NCI-H460 (cell line): ENCODE data around the gene ZDHHC11. TPM values are rescaled to one million over a fixed set of nuclear protein-coding genes. Genes with fewer than 3 reads are reported as not detected.
"Not testable (repeated sequence)": the region's sequence is repeated elsewhere in the genome, so short reads cannot be mapped to it uniquely, and the experiment has no call there.

Source experiments
- DNase-seq: peaks from one replicate; pipeline ENCODE4 v3.0.0-alpha.2; 2016; ENCODE audit warnings: low read depth; ENCODE audit errors: extremely low read depth
- total RNA-seq: library from RNA; depleted of rRNA; stranded (reverse); fragments of >200 nt; shearing (Covaris generic); gene quantifications from 2 replicates; pipeline ENCODE4 v1.2.3, GENCODE V29; 2014

ZDHHC11 gene
- total RNA-seq, 1 experiment from 2014 or later, result 6.9 TPM

DNA sequence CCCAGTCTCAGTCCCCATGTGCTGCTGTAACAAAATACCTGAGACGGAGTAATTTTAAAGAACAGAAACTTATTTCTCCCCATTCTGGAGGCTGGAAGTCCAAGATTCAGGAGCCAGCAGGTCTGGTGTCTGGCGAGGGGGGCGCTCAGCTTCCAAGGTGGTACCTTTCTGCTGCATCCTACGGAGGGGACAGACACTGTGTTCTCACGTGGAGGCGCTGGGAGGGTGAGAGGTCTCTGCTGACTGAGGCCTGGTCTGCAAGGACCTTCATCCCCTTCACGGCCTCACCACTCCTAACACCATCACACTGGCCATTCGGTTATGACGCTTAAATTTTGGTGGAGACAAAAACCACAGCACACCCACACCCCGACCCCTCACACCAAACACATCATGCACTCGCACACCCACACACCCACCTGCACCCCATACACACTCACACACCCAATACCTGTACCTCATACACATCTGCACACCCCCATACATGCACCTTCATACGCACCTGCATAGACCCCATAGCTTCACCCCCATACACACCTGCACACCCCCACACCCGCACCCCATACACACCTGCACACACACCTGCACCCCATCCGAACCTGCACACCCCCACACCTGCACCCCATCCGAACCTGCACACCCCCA is 9.8 kb upstream of the ZDHHC11 start:
- no peak for DNase-seq

DNA sequence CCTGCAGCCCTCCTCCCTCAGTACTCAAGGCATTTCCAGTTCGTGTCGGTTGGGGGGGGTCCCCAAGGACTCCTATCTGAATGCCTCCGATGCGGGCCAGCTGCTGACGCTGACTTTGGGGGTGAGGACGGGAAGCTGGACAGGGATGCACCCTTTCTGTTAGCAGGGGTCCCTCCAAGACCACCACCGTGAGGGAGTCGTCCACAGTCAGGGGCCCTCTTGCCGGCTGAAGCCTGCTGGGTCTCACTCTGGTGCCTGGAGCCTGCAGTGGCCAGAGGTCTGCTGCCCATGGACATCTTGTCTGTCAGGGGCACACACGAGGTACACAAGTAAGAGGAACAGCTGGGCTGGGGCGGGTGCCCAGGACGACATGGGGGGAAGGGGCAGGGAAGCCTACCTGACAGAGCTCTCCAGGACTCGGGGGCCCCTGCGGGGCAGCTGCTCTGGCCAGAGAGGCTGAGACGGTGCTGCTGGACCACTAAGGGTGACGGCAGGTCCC is 9.1 kb upstream of the ZDHHC11 start:
- DNase-seq, result no peak

DNA sequence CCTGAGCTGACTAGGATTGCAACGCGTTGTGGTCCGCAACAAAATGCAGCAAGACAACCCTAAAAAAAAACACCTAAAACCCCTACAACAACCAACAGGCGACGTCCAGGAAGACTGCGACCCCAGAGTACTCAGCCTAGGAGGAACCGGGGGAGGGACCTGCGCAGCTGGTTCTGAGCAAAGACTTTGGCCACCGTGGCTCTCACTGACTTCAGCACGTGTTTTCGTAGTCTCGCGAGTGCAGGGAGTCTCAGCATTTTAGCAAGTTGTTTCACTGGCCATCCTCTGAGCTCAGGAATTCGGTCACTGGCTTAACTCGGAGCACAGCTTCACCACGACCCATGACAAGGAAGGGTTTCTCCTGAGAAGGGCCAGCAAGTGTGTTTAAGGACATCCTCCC is 8.6 kb upstream of the ZDHHC11 start:
- DNase-seq, result no peak

DNA sequence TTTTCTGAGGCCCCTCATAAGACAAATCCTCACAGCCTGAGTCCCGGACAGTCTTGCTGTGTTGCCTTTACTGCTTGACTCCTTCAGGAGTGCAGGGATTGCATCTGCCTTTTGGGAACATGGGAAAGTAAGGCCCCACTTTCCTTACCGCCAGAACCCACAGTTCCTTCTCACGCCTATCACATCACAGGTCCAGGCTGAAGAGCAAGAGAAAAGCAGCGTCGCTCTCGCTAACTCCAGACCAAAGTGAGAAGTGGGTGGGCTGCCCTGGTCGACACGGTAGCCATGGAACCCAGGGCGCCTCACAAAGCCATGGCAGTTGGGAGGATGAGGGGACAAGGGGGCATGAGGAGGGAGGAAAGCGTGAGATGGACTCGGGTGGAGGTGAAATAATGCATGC is 7.9 kb upstream of the ZDHHC11 start:
- no peak for DNase-seq

DNA sequence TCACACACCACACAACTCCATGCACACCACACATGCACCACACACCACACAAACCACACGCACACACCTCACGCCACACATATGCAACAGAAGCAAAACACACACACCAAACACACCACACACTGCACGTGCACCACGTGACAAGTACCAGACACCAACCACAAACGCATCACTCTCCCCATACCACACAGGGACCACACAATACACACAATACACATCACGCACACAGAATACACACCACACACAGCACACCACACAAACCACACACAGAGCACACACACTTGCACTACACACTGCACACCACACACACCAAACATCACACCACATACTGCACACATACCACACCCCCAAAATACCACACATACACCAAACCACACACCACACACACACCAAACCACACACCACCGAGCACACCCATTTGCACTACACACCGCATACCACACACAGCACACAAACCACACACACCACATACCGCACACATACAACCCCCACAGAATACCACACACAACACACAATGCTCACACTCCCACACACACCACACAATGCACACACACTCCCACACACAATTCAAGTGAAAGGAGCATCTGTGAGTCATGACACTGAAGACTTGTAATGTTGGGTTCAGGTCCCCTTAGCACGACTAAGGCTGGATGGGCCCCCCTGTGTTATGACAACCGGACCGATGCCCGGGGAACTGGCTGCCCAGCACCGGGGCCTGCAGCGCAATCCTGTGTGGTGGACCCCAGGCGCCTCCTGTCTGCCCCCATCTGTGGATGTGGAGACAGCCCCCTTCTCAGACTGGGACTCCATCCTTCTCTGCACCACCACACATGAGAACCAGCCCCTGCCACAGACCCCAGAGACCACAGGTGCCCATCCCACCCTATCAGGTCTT is 6.0 kb upstream of the ZDHHC11 start:
- DNase-seq, result no peak

DNA sequence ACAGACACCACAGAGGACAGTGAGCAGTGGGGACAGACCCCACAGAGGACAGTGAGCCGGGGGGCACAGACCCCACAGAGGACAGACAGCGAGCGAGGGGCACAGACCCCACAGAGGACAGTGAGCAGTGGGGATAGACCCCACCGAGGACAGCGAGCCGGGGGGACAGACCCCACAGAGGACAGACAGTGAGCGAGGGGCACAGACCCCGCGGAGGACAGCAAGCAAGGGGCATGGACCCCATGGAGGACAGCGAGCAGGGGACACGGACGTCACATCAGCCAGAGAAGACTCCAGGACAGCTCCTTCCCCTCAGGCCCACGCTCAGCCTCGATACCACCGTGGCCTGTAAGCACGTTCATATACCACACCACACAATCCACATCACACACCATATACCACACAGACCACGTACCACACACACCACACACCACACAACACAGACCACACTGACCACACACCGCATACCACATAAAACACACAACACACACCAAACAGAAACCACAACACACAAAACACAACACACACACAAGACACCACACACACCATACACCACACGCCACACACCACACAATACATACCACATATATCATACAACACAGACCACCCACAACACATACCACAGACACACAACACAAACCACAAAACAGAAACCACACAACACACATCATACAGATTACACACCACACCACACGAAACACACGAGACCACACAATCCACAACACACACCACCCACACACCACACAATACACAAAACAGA is 5.2 kb upstream of the ZDHHC11 start:
- DNase-seq, result no peak

DNA sequence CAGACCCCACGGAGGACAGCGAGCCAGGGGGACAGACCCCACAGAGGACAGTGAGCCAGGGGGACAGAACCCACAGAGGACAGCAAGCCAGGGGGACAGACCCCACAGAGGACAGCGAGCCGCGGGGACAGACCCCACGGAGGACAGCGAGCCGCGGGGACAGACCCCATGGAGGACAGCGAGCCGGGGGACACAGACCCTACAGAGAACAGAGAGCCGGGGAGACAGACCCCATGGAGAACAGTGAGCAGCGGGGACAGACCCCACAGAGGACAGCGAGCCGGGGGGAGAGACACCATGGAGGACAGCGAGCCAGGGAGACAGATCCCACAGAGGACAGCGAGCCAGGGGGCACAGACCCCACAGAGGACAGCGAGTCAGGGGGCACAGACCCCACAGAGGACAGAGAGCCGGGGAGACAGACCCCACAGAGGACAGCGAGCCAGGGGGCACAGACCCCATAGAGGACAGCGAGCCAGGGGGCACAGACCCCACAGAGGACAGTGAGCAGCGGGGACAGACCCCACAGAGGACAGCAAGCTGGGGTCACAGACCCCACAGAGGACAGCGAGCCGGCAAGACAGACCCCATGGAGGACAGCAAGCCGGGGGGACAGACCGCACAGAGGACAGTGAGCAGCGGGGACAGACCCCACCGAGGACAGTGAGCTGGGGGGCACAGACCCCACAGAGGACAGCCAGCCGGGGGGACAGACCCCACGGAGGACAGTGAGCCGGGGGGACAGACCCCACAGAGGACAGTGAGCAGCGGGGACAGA is 4.4 kb upstream of the ZDHHC11 start:
- no peak for DNase-seq

DNA sequence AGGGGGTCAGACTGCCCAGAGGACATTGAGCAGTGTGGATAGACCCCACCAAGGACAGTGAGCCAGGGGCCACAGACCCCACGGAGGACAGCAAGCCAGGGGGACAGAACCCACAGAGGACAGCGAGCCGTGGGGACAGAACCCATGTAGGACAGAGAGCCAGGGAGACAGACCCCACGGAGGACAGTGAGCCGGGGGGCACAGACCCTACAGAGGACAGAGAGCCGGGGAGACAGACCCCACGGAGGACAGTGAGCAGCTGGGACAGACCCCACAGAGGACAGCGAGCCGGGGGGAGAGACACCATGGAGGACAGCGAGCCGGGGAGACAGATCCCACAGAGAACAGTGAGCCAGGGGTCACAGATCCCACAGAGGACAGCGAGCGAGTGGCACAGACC is 3.4 kb upstream of the ZDHHC11 start:
- DNase-seq, result no peak

DNA sequence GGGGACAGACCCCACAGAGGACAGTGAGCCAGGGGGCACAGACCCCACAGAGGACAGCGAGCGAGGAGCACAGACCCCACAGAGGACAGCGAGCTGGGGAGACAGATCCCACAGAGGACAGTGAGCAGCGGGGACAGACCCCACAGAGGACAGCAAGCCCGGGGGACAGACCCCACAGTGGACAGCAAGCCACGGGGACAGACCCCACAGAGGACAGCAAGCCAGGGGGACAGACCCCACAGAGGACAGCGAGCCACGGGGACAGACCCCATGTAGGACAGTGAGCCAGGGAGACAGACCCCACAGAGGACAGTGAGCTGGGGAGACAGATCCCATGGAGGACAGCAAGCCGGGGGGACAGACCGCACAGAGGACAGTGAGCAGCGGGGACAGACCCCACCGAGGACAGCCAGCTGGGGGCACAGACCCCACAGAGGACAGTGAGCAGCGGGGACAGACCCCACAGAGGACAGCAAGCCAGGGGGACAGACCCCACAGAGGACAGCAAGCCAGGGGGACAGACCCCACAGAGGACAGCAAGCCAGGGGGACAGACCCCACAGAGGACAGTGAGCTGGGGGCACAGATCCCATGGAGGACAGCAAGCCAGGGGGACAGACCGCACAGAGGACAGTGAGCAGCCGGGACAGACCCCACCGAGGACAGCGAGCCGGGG is 2.8 kb upstream of the ZDHHC11 start:
- DNase-seq, result not testable (repeated sequence)

DNA sequence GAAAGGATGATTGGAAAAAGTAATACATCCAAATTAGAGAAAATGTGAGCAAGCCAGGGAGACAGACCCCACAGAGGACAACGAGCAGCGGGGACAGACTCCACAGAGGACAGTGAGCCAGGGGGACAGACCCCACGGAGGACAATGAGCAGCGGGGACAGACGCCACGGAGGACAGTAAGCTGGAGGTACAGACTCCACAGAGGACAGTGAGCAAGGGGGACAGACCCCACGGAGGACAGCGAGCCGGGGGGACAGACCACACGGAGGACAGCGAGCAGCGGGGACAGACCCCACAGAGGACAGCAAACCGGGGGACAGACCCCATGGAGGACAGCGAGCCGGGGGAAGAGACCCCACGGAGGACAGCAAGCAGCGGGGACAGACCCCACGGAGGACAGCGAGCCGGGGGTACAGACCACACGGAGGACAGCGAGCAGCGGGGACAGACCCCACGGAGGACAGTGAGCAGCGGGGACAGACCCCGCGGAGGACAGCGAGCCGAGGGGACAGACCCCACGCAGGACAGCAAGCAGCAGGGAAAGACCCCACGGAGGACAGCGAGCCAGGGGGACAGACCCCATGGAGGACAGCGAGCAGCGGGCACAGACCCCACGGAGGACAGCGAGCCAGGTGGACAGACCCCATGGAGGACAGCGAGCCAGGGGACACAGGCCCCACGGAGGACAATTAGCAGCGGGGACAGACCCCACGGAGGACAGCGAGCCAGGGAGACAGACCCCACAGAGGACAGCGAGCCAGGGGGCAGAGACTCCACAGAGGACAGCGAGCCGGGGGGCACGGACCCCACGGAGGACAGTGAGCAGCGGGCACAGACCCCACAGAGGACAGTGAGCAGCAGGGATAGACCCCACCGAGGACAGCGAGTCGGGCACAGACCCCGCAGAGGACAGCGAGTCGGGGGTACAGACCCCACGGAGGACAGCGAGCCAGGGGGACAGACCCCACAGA is 1.9 kb upstream of the ZDHHC11 start:
- DNase-seq, result no peak

DNA sequence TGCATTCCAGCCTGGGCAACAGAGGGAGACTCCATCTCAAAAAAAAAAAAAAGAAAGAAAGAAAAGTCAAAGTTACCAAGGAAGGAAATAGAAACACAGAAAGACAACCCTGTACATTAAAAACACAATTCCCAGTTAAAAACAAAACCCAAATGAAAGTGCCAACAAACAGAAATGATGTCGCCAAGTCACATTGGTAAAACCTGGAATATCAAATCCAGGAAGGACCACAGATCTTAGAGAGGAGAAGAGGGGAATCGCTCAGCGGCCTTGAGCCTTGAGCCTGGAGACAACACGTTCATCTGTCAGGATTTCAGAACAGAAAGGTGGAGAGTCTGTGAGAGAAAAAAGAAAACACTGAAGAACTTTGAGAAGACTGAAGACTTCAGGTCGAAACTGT is 1.2 kb upstream of the ZDHHC11 start:
- no peak for DNase-seq

DNA sequence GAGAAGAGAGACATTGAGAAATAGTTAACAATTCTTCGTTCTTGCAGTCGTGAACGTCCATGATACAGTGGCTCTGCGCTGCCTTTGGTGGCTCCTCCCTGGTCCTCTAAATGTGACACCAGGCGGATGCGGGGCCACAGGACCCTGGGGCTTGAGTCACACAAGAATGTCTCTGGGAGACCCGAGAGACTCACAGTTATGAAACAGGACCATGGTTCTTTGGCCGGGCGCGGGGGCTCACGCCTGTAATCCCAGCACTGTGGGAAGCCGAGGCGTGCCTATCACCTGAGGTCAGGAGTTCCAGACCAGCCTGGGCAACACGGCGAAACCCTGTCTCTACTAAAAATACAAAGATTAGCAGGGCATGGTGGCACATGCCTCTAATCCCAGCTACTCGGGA is 767 bp upstream of the ZDHHC11 start:
- DNase-seq, result no peak

DNA sequence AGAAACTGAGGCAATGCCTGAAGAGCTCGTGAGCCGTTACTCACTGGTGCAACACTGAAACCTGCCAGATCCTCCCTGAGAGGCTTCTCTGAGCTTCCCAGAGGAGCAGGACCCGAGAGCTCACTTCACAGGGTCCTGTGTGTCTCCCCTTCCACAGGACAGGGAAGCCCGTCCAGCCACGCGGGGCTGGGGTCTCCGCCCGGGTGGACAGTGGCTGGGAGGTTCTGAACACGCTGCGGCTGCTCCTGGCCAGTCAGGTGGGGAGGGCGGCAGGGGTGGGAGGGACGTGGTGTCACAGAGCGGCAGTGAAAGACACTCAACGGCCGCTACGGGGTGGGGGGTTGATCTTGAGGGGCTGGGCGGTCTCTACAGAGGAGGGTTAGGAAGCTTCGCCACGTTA is 290 bp upstream of the ZDHHC11 start:
- no peak for DNase-seq

DNA sequence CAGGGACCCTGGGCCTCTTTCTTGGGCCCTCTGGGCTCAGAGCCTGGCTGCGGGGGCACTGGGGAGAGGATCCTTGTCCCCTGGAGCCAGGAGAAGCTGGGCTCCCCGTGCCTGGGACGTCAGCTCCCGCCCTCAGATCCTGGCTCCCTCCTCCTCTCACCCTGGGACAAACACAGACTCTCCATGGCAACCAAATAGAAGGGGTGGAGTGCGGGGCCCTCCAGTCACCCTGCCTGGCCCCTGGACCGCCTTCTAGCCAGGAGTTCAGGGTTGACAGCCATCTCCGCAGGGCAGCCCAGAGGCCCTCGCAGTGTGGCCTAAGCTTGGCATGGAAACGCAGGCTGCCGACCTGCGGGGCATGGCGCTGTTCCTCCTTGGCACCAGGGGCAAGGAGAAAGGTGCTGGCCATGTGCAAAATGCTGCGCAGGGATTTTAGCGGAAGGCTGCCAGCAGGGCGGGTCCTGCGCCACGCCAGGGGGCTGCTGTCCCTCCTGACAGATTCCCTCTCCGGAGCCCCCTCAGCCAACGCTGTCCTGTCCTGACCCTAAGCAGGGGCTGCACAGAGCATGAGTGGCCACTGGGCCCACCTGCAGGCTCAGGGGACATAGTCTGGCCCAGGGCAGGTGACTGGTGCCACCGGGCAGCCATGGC is 1.0 kb downstream of the ZDHHC11 start:
- no peak for DNase-seq

DNA sequence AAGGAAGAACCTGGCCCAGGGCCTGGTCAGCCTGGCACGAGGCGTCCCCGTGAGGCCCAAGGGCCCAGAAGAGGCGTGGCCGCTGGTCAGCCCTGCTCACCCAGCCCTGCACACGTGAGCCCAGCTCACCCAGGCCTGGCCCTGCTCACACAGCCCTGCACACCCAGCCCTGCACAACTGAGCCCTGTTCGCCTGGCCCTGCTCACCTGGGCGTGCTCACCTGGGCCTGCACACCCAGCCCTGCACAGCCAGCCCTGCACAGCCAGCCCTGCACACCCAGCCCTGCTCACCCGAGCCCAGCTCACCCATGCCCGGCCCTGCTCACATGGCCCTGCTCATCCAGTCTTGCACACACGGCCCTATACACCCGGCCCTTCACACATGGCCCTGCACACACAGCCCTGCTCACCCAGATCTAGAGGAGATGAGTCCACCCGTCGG is 2.1 kb downstream of the ZDHHC11 start:
- DNase-seq, result no peak

DNA sequence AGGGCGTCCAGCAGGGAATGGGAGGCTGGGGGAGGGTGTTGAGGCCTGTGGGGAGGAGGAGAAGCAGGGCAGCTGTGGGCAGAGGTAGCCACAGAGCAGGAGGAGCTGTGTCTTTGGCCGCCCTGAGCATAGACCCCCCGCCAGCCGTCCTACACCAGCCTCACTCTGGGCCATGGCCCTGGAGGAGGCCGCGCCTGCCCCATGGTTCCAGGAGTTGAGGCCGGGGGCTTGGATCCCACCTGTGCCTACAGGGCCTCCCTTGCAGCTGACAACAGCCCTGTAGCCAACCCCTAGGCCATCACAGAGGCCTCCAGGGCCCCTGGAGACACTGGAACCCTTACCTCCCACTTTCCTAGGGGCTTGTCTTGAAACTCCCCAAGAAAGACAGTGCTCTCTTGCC is 3.0 kb downstream of the ZDHHC11 start:
- not testable (repeated sequence) for DNase-seq

DNA sequence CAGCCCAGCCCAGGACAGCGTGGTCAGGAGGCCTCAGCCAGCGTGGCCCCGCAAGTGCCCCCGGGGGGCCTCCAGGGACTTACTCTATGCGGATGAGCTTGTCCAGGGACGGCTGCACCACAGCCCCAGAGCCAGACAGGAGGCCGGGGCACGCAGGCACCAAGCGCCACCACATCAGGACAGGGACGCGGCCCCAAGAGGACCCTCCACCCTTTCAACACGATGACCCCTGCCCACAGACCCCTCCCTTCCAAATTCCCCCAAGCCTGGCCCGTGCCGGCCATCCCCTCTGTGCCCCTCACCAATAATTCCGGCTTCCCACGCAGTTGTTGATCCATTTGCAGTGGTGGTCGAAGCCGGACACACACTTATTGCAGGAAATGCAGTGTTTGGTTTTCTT is 3.6 kb downstream of the ZDHHC11 start:
- not testable (repeated sequence) for DNase-seq

DNA sequence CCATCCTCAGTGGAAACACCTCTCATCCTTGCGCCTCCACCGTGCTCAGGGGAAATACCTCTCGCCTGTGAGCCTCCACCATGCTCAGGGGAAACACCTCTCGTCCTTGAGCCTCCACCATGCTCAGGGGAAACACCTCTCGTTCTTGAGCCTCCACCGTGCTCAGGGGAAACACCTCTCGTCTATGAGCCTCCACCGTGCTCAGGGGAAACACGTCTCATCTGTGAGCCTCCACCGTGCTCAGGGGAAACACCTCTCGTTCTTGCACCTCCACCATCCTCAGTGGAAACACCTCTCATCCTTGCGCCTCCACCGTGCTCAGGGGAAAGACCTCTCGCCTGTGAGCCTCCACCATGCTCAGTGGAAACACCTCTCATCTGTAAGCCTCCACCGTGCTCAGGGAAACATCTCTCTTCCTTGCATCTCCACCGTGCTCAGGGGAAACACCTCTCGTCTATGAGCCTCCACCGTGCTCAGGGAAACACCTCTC is 4.1 kb downstream of the ZDHHC11 start:
- DNase-seq, result not testable (repeated sequence)
